Stimulated activated CD4-positive, alpha-beta T cell treated with anti-CD3 and anti-CD28 coated beads, TNF-alpha, amount 100 ng/mL, for 24 hours (primary cell): ENCODE data around the gene HDGFL2.

ENCODE experiments used
- DNase-seq, 3 experiments: peaks; one replicate each; pipeline ENCODE4 v3.0.0-alpha.2; 2020; ENCODE audit warnings: low read depth in 3 of 3

HDGFL2 gene

DNA sequence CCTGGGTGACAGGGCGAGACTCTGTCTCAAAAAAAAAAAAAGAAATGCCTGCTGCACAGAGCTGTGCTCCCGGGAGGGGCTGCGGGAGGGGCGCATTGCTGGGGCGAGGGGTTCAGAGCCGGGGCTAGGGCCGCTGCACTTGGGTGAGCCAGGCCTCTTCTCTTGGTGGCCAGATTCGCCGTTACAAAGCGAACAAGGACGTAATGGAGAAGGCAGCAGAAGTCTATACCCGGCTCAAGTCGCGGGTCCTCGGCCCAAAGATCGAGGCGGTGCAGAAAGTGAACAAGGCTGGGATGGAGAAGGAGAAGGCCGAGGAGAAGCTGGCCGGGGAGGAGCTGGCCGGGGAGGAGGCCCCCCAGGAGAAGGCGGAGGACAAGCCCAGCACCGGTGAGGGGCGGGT is 27.2 kb downstream of the HDGFL2 start:
- DNase-seq: no peak

DNA sequence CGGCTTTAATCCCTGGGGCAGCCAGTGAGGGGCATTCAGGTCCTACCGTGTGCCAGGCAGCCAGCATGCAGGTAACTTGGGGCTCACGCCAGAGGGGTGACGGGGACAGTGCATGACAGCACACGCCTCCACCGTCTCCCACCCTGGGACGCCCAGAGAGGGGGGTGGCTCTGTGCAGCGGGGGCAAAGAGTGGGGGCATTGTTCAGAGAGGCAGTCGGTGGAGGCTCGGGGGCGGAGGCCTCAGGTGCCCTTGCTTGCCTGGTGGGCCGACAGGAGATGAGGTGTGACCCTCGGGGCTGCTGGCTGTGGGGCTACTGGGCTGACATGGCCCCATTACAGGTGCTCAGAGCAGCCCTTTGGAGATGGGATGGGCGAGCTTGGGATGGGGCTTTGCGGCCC is 27.8 kb downstream of the HDGFL2 start:
- DNase-seq: no peak

DNA sequence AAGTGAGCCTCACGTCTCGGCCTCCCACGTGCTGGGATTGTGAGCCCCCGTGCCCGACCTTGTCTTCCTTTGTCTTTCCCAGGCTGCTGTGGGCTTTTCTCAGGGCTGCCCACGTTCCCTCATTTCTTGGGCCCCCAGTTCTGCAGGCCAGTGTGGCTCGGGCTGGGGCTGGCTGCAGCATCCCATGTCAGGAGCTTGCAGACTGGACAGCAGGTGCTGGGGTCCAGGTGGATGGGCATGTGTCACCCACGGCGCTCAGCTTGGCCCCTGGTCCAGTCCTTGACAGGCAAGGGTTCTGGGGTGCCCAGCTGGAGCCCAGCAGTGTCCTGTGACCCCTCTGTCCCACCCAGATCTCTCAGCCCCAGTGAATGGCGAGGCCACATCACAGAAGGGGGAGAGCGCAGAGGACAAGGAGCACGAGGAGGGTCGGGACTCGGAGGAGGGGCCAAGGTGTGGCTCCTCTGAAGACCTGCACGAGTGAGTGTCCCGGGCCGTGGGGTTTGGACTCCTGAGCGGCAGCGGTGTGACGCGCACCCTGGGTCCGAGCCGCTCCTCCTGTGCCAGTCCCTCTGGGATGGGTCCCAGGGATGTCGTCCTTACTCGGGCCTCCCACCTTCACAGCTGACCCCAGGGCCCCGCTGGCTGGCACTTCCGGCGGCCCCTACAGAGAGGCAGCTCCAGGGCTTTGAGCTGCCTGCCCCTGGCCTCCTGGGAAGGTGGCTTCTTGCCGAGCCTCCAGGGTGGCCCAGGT is 28.9 kb downstream of the HDGFL2 start:
- DNase-seq: no peak

DNA sequence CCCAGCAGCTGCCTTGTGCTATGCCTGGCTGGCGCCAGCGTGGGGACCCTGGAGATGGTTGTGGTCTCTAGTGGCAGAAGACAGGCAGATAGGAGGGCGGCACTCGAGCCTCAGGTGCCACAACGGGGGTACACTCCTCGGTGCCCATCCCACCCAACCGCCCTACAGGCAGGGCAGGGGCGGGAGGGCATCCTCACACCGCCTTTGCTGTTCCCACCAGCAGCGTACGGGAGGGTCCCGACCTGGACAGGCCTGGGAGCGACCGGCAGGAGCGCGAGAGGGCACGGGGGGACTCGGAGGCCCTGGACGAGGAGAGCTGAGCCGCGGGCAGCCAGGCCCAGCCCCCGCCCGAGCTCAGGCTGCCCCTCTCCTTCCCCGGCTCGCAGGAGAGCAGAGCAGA is 29.6 kb downstream of the HDGFL2 start:
- DNase-seq: no peak

DNA sequence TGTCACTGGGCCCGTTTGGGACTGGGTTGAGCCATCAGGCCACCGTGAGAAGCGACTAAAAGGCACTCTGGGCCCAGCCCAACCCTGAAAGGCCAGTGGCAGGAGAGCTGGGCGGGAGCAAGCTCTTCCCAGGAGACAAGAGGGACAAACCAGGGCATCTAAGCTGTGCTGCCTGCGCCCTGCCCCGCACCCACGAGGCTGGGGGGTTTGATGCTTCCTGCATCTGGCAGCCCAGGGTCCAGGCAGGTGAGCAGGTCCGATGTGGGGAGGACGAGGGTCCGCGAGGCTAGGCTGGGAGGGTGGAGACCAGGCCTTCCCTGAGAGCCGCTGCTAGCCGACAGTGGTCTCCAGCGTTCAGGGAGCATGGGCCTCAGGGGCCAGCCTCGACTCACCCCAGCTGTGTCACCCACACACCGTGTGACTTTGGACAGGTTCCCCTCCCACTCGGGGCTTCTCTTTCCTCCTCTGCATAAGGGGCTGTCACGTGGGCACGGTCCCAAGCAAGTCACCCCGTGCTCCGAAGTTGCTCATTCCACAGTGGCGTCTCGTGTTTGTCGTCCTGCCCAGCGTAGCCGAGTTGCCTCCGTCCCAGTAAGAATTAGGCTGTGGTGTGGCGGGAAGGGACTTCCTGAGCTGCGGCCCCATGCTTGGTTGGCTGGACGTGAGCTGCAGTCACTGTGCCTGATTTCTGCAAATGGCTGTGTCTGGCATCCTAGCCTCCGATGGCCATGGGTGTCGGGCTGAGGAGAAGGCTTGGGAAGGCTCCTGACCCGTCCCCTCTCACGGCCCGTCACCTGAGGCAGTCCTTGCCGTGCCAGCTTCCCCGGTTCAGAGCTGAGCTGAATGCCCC is 30.4 kb downstream of the HDGFL2 start:
- DNase-seq: no peak

DNA sequence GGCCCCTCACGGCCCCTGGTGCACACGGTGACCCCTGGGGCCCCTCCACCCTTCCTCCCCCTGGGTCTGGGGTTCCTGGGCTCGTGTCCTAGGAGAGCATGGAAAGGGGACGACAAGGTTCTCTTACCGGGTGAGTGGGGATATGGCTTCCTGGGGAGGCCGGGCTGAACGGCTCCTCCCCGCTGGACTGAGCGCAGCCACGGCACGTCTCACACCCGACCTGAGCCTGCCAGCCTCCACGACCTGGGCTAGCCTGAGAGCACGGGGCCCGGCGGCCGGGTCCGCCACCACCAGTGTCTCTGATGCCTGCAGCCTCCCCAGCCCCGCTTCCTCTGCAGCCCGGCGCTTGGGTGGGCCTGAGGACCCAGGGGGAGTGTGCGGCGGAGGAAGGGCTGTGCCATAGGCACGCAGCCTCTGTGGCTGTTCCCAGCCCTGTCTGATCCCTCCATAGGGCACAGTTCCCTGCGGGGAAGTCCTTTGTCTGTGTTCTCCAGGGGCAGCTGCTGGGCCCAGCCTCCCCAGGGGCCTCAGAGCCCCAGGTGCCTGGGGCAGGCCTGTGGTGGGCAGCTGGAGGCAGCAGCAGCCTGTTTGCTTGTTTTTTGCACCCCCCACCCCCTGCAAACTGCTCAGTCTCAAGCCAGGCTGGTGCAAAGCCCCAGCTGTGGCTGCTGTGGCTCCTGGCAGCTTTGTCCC is 31.2 kb downstream of the HDGFL2 start:
- no peak for DNase-seq

DNA sequence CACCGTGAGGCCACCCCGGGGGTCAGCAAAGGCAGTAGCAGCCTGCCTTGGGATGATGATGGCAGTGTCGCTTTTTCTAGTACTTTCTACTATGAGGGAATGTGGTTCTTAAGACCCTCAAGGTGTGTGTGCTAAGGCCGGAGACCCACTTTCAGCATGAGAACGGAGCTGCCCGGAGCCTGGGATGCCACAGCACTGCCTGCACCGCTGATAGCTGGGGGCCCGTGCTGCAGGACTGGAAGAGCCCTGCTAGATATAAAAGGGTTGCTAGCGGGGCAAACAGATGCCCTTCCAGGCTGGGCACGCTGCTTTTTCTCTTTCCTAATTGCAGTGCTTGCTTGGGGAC is 31.7 kb downstream of the HDGFL2 start:
- no peak for DNase-seq

DNA sequence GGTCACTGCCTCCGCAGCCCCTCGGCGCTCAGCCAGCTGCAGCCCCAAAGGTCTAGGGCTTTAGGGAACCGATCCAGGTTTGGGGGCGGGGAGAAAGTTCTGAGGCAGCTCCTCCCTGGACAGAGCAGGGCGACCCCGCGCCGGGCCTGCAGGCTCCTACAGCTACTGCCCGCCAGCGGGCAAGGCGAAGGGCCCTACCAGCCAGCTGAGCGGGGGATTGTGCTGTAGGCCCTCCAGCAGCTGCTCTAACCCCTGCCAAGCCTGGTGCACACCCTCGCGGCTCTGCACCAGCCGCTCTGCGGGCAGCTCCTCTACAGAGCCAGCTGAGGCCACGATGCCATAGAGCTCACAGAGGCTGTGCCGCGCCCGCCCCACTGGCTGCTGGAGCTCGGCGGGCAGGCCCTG is 32.2 kb downstream of the HDGFL2 start:
- DNase-seq: no peak

DNA sequence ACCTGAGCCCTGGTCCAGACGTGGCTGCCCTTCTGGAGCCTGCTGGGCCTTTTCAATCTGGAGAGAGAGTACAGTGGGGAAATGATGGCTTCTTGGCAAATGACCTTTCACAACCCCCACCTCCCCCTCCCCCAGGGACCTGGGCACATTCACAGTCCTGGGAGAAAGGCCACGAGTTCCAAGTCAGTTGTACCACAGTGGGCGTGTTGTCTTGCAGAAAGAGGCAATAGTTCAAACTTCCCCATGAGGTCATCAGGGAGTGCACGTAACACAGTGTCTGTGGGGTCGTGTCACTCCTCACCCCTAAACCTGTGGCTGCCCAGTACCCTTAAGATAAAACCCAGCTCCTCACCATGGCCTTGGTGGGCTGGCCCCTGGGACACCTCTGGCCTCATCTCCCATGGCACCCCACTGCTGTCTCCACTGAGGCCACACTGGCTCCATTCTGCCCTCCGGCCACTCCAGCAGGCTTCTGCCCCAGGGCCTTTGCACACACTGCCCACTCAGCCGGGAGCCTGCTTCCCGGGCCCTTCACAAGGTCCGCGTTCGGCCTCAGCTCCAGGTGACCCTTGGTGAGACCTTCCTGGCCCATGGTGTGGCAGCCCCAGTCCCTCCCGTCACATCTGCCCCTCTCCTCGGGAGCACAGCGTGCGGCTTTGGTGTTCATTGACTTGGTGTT is 32.9 kb downstream of the HDGFL2 start:
- DNase-seq: no peak

DNA sequence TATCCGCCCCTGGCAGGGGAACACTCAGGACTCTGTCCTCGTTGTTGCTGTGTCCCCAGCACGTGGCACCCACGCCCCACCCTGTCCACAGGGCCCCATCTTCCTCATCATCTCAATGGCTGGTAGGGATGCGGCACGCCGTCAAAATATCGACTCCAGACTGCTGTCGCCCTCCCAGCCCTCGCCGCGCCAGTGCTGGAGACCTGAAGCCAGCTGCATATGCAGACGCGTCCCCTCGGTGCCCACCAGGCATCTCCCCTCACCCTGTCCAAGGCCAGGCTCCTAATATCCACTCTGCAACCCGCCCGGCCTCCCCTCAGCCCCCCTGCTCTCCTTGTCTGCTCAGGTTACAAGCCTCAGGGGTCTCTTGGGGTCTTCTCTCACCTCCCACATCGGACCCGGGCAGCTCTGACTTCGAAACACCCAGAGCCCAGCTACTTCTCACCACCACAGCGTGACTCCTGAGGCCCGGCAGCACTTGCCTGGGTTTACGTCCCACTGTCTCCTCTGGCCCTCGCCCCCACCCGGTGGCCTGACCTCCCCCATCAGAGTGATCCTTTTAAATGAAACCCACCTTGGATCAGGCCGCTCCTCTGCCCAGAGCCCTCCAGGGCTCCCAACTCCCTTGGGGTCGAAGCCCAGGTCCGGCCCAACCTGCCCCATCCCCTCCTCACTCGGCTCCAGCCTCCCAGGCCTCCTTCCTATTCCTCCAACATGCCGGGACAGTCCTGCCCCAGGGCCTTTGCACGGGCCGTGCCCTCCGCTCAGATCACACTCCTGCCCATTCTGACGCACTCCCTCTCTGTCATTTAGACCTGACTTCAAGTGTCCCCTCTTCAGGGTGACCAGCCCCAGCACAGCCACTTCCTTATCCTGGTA is 33.7 kb downstream of the HDGFL2 start:
- DNase-seq: no peak

DNA sequence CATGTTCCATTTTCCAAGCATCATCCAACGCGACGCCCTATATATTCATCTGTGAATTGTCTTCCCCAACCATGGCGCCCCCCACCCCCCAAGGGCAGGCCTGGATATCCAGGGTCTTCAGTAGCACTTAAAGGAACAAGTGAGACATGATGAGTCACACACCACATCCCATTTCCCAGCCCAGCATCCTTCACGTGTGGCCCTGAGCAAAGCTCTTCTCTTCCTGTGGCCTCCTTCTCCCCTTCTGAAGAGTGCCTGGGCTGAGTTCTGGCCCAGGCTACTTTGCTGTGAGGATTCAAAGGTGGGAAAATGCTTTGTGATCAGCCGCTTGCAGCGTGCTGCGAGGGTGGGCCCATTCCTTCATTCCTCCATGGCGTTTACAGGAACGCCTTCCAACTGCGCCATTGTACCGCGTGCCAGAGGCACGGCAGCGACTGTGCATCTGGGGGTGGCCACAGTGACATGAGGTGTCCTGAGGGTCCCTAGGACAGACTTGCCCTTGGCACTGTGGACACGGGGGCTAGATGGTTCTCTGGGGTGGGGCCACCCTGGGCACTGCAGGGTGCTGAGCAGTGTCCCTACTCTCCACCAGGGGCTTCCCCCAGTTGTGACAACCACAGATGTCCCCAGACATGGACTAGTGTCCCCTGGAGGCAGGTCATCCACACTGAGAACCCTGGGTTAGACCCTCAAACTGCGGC is 34.5 kb downstream of the HDGFL2 start:
- DNase-seq: no peak

DNA sequence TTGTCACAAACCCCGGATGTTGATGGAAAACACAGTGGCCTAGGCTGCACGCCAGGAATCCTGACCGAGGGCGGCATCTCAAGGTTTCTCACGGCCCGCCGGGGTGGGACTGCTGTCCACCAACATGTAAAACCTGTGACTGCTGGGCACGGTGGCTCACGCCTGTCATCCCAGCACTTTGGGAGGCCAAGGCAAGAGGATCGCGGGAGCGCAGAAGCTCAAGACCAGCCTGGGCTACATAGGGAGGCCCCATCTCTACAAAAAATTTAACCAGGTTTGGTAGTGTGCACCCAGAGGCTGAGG is 35.0 kb downstream of the HDGFL2 start:
- DNase-seq: no peak

DNA sequence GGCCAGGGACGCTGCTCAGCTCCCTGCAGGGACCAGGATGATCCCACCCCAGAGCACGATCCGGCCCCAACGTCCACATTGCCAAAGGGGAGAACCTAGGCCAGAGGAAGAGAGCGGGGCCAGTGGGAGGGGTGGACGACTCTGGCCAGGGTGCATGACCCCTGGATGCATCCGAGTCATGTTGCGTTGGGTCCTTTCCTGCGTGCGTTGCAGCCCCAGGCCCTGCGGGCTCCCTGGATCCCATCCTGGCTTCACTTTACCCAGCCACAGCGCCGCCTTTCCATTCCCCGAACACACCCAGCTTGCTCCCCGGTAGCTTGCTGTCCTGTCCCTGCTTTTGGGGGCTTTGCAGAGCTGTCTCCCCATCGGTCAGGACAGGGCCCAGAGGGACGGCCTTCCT is 35.7 kb downstream of the HDGFL2 start:
- no peak for DNase-seq

DNA sequence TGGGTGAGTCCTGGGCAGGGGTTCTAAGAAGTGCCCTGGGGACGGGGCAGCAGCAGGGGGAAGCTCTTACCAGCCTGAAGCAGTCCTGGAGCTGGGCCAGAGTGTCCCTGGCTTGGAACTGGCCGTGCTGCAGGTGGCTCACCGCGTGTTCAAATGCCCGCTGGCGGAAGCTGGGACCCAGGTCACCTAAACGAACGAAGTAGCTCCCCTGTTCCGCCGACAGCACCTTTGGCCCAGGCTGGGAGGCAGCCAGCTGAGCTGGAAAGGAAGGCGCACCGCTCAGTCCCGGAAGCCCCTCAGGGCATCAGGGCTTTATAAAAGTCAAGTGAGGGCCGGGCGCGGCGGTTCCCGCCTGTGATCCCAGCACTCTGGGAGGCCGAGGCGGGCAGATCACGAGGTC is 36.6 kb downstream of the HDGFL2 start:
- no peak for DNase-seq

DNA sequence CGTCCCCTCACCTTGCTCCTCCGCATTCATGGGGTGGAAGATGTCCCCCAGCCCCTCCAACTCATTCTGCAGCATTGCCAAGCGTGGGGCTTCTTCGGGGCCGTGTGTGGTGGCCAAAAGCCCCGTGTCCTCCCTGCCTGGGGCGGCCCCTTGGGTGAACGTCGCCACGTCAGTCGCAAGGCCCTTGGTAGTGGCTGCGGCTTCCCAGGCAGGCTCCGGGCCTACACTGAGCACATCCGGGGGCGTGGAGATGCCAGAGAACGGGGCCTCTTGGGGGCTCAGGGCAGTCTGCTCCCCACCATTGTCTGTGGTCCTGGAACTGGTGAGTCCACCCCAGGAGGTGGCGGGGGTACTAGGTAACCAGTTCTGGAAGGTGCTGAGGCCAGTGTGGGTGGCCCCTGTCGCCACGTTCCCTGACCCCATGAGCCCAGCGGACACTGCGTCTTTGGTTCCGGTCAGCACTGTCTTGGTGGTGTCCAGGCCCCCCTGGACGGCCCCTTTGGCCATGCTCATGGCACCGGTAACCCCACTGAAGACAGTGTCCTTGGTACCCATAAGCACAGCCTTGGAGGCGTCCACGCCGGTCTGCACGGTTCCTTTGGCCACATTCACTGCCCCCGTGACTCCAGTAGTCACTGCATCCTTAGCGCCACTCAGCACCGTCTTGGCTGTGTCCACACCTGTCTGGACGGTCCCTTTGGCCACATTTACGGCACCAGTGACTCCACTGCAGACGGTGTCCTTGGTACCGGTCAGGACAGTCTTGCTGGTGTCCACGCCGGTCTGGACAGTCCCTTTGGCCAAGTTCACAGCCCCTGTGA is 38.5 kb downstream of the HDGFL2 start:
- DNase-seq: no peak

DNA sequence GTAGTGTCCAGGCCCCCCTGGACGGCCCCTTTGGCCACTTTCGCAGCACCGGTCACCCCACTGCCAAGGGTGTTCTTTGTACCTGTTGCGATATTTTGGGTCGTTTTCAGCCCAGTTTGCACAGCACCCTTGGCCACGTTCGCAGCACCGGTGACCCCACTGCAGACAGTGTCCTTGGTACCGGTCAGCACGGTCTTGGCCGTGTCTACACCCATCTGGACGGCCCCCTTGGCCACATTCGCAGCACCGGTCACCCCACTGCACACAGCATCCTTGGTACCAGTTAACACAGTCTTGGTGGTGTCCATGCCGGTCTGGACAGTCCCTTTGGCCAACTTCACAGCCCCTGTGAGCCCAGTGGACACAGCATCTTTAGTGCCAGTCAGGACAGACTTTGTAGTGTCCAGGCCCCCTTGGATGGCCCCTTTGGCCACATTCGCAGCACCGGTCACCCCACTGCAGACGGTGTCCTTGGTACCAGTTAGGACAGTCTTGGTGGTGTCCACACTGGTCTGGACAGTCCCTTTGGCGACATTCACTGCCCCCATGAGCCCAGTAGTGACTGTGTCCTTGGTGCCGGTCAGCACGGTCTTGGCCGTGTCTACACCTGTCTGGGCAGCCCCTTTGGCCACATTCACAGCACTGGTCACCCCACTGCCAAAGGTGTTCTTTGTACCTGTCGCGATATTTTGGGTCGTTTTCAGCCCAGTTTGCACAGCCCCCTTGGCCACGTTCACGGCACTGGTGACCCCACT is 39.4 kb downstream of the HDGFL2 start:
- DNase-seq: no peak

DNA sequence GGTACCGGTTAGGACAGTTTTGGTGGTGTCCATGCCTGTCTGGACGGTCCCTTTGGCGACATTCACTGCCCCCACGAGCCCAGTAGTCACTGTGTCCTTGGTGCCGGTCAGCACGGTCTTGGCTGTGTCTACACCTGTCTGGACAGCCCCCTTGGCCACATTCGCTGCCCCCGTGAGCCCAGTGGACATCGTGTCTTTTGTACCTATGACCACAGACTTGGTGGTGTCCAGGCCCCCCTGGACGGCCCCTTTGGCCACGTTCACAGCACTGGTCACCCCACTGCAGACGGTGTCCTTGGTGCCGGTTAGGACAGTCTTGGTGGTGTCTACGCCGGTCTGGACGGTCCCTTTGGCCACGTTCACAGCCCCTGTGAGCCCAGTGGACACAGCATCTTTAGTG is 40.0 kb downstream of the HDGFL2 start:
- DNase-seq: no peak

DNA sequence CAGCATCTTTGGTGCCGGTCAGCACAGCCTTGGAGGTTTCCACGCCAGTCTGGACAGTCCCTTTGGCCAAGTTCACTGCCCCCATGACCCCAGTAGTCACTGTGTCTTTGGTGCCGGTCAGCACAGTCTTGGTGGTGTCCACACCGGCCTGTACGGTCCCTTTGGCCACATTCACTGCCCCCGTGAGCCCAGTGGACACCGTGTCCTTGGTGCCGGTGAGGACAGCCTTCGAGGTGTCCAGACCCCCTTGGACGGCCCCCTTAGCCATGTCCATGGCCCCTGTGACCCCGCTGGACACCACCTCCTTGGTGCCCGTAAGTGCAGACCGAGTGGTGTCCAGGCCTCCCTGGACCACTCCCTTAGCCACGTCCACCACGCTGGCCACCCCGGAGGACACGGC is 41.2 kb downstream of the HDGFL2 start:
- DNase-seq: no peak

DNA sequence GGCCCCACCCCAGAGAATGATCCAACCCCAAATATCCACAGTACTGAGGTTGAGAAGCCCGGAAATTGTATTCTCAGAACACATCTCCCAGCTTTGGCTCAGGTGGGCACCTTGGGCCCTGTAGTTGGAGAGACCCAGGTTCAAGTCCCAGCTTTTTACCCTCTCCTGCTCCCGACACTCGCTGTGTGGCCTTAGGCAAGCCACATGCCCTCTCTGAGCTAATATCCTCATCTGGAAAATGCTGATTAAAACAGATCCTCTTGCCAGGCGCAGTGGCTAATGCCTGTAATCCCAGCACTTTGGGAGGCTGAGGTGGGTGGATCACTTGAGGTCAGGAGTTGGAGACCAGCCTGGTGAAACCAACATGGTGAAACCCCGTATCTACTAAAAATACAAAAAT is 43.6 kb downstream of the HDGFL2 start:
- DNase-seq: no peak
